Activated CD8-positive, alpha-beta T cell treated with anti-CD3 and anti-CD28 coated beads, Interleukin-2, amount 10 ng/mL, durations not matched to agents 7 days and 5 days (primary cell): ENCODE measurements around the gene COL18A1. TPM values are rescaled to one million over a fixed set of nuclear protein-coding genes. Genes with fewer than 3 reads are reported as not detected.

Experiments
- ATAC-seq: fragments of 150-1000 bp; cut with Tn5 transposase; one replicate; pipeline ENCODE4 v1.10.0; 2021; ENCODE audit warnings: moderate library complexity
- CTCF ChIA-PET: fragments of 350-600 bp; sonication (Branson Sonifier 250); formaldehyde crosslinking; loops from one replicate; lab custom pipeline; 2021; ENCODE audit warnings: antibody characterized with exemption; lab: Charles Lee
- POLR2A ChIA-PET: fragments of 350-600 bp; sonication (Branson Sonifier 250); formaldehyde crosslinking; loops from one replicate; lab custom pipeline; 2021; ENCODE audit warnings: antibody characterized with exemption; lab: Charles Lee
- DNase-seq: peaks from one replicate; pipeline ENCODE4 v3.0.0-alpha.2; 2020
- H3K27ac Mint-ChIP-seq: one replicate; pipeline ENCODE4 v1.8.0; 2021; ENCODE audit warnings: mild to moderate bottlenecking, mixed read lengths
- H3K27me3 Mint-ChIP-seq: one replicate; pipeline ENCODE4 v1.8.0; 2021; ENCODE audit warnings: low read depth, mixed read lengths
- H3K36me3 Mint-ChIP-seq: one replicate; pipeline ENCODE4 v1.8.0; 2021; ENCODE audit warnings: low read depth, mixed read lengths
- H3K4me1 Mint-ChIP-seq: one replicate; pipeline ENCODE4 v1.8.0; 2021; ENCODE audit warnings: low read depth, mixed read lengths
- H3K4me3 Mint-ChIP-seq: one replicate; pipeline ENCODE4 v1.8.0; 2021; ENCODE audit warnings: mild to moderate bottlenecking, mixed read lengths
- H3K9me3 Mint-ChIP-seq: one replicate; pipeline ENCODE4 v1.8.0; 2022; ENCODE audit warnings: mixed read lengths; ENCODE audit not compliant: insufficient read depth
- total RNA-seq, 2 experiments: library from RNA; stranded (reverse); gene quantifications; one replicate each; pipeline ENCODE4 v1.2.3, GENCODE V29; 2021

The COL18A1 gene
- total RNA-seq, 2 experiments from 2014 or later: 24.1 to 28.7 TPM

GRCh38 chr21:45504021-45504515 lies 99.1 kb downstream of the COL18A1 start:
- ATAC-seq (no peak), DNase-seq (no peak)
- Mint-ChIP-seq H3K4me1 (no peaks in the 10 kb centered on the region), H3K4me3 (no peak overlapping the region), H3K27me3 (no peaks in the 10 kb centered on the region), H3K36me3 (peaks cover 7% of the 10 kb centered on the region), H3K9me3 (no peaks in the 10 kb centered on the region), H3K27ac (no peak overlapping the region)
- POLR2A ChIA-PET: no interaction called here
- CTCF ChIA-PET: no interaction called here

- Mint-ChIP-seq H3K27me3 (no peaks in the 10 kb centered on the region), H3K36me3 (peaks cover 3% of the 10 kb centered on the region), H3K27ac (no peak overlapping the region), H3K4me3 (no peak overlapping the region), H3K4me1 (no peaks in the 10 kb centered on the region), H3K9me3 (no peaks in the 10 kb centered on the region)
- POLR2A ChIA-PET: no interaction called here
- ATAC-seq (no peak), DNase-seq (no peak)
- CTCF ChIA-PET: no interaction called here
These were observed 99.8 kb downstream of the COL18A1 start for GRCh38 chr21:45504516-45505415.

GRCh38 chr21:45505416-45506021 lies 100.6 kb downstream of the COL18A1 start:
- DNase-seq (no peak), ATAC-seq (no peak)
- H3K4me3 Mint-ChIP-seq: no peak overlapping the region
- POLR2A ChIA-PET: no interaction called here
- H3K9me3 Mint-ChIP-seq: no peaks in the 10 kb centered on the region
- no peak overlapping the region for H3K27ac Mint-ChIP-seq
- no peaks in the 10 kb centered on the region for H3K27me3 Mint-ChIP-seq
- CTCF ChIA-PET: interaction anchor here (0.5 kb wide), 1 partner anchor 339 kb away, joined by 3 read pairs; no protein-coding TSS in a partner anchor
- no peaks in the 10 kb centered on the region for H3K4me1 Mint-ChIP-seq
- no peaks in the 10 kb centered on the region for H3K36me3 Mint-ChIP-seq

- H3K4me1 Mint-ChIP-seq: no peaks in the 10 kb centered on the region
- H3K36me3 Mint-ChIP-seq: no peaks in the 10 kb centered on the region
- no peak for ATAC-seq
- no peak for DNase-seq
- no peak overlapping the region for H3K27ac Mint-ChIP-seq
- no peak overlapping the region for H3K4me3 Mint-ChIP-seq
- ChIA-PET CTCF (no interaction called here), POLR2A (no interaction called here)
- no peaks in the 10 kb centered on the region for H3K9me3 Mint-ChIP-seq
- no peaks in the 10 kb centered on the region for H3K27me3 Mint-ChIP-seq
These were observed 101.4 kb downstream of the COL18A1 start for GRCh38 chr21:45506241-45506817.

- H3K9me3 Mint-ChIP-seq: no peaks in the 10 kb centered on the region
- POLR2A ChIA-PET: no interaction called here
- CTCF ChIA-PET: no interaction called here
- H3K4me3 Mint-ChIP-seq: no peak overlapping the region
- H3K36me3 Mint-ChIP-seq: no peaks in the 10 kb centered on the region
- H3K27me3 Mint-ChIP-seq: no peaks in the 10 kb centered on the region
- DNase-seq (no peak), ATAC-seq (no peak)
- H3K27ac Mint-ChIP-seq: no peak overlapping the region
- no peaks in the 10 kb centered on the region for H3K4me1 Mint-ChIP-seq
These were observed 102.0 kb downstream of the COL18A1 start for GRCh38 chr21:45506836-45507522.

- POLR2A ChIA-PET: no interaction called here
- CTCF ChIA-PET: no interaction called here
- no peaks in the 10 kb centered on the region for H3K9me3 Mint-ChIP-seq
- no peaks in the 10 kb centered on the region for H3K4me1 Mint-ChIP-seq
- no peaks in the 10 kb centered on the region for H3K27me3 Mint-ChIP-seq
- no peaks in the 10 kb centered on the region for H3K36me3 Mint-ChIP-seq
- no peak overlapping the region for H3K4me3 Mint-ChIP-seq
- ATAC-seq: no peak
- no peak for DNase-seq
- H3K27ac Mint-ChIP-seq: no peak overlapping the region
These were observed 102.5 kb downstream of the COL18A1 start for GRCh38 chr21:45507523-45507875.

- POLR2A ChIA-PET: no interaction called here
- no peak for ATAC-seq
- H3K4me3 Mint-ChIP-seq: no peak overlapping the region
- no peaks in the 10 kb centered on the region for H3K9me3 Mint-ChIP-seq
- no peak overlapping the region for H3K27ac Mint-ChIP-seq
- H3K36me3 Mint-ChIP-seq: no peaks in the 10 kb centered on the region
- no peaks in the 10 kb centered on the region for H3K4me1 Mint-ChIP-seq
- no peak for DNase-seq
- CTCF ChIA-PET: no interaction called here
- no peaks in the 10 kb centered on the region for H3K27me3 Mint-ChIP-seq
These were observed 103.0 kb downstream of the COL18A1 start for GRCh38 chr21:45507888-45508508.

GRCh38 chr21:45508607-45509565 lies 103.9 kb downstream of the COL18A1 start:
- DNase-seq: no peak
- H3K4me3 Mint-ChIP-seq: no peak overlapping the region
- H3K4me1 Mint-ChIP-seq: peaks cover 2% of the 10 kb centered on the region
- H3K9me3 Mint-ChIP-seq: no peaks in the 10 kb centered on the region
- H3K36me3 Mint-ChIP-seq: peaks cover 2% of the 10 kb centered on the region
- CTCF ChIA-PET: no interaction called here
- no peak for ATAC-seq
- peak overlapping the region; percentile 46 for H3K27ac Mint-ChIP-seq
- no peaks in the 10 kb centered on the region for H3K27me3 Mint-ChIP-seq
- POLR2A ChIA-PET: no interaction called here

- POLR2A ChIA-PET: no interaction called here
- CTCF ChIA-PET: no interaction called here
- H3K27ac Mint-ChIP-seq: no peak overlapping the region
- H3K4me1 Mint-ChIP-seq: peaks cover 2% of the 10 kb centered on the region
- H3K9me3 Mint-ChIP-seq: no peaks in the 10 kb centered on the region
- DNase-seq (no peak), ATAC-seq (no peak)
- no peaks in the 10 kb centered on the region for H3K27me3 Mint-ChIP-seq
- H3K4me3 Mint-ChIP-seq: no peak overlapping the region
- H3K36me3 Mint-ChIP-seq: peaks cover 5% of the 10 kb centered on the region
These were observed 104.9 kb downstream of the COL18A1 start for GRCh38 chr21:45509566-45510465.

- Mint-ChIP-seq H3K4me3 (no peak overlapping the region), H3K36me3 (peaks cover 5% of the 10 kb centered on the region), H3K27ac (no peak overlapping the region), H3K9me3 (no peaks in the 10 kb centered on the region), H3K27me3 (no peaks in the 10 kb centered on the region), H3K4me1 (peaks cover 2% of the 10 kb centered on the region)
- DNase-seq (no peak), ATAC-seq (no peak)
- POLR2A ChIA-PET: no interaction called here
- CTCF ChIA-PET: no interaction called here
These were observed 105.5 kb downstream of the COL18A1 start for GRCh38 chr21:45510466-45510955.
